HepG2 (cell line): Measurements from ENCODE around the gene LYPD6B. TPM values are rescaled to one million over a fixed set of nuclear protein-coding genes. Genes with fewer than 3 reads are reported as not detected.

Experiments used
- ATAC-seq: fragments of 200-7000 bp; cut with Tn5 transposase; 3 replicates; pipeline ENCODE4 v1.9.1; 2020; ENCODE audit warnings: mild to moderate bottlenecking, moderate library complexity
- BruUV-seq: library from RNA; stranded (reverse); fragments of 400-500 nt; replicated peaks from 2 replicates; lab custom pipeline; 2021; lab: Mats Ljungman, UMichigan
- CTCF ChIA-PET: fragments of 300-600 bp; formaldehyde crosslinking; extraction: SDS; loops from one replicate; lab custom pipeline; 2021; ENCODE audit warnings: low total read pairs, inconsistent platforms, low intra/inter-chr PET ratio; lab: Yijun Ruan, JAX
- POLR2A ChIA-PET: fragments of 350-600 bp; sonication (Branson Sonifier 250); formaldehyde crosslinking; loops from one replicate; lab custom pipeline; 2020; ENCODE audit warnings: antibody characterized with exemption, inconsistent platforms; lab: Yijun Ruan, JAX
- DNase-seq: peaks from one replicate; pipeline ENCODE4 v3.0.0-alpha.2; 2015; ENCODE audit warnings: low spot score
- FAIRE-seq: peaks from 3 replicates; lab custom pipeline; 2011; peaks lifted over from hg19 to GRCh38; lab: Jason Lieb, UNC
- H2AFZ ChIP-seq: one replicate; pipeline ENCODE4 v1.6.1; 2011; ENCODE audit warnings: low read length, inconsistent platforms
- H3K27ac ChIP-seq: fragments of 300-600 bp; 3 replicates; pipeline ENCODE4 v1.8.0; 2011; ENCODE audit warnings: mixed run types, mild to moderate bottlenecking, mixed read lengths, low read length, inconsistent platforms; ENCODE audit not compliant: insufficient read depth; ENCODE audit errors: extremely low read length
- H3K27me3 ChIP-seq, 2 experiments: fragments of 200-600 bp in 1 of 2; 2 replicates in 1 of 2; 3 replicates in 1 of 2; pipeline versions ENCODE4 v1.6.0 to v1.8.0; 2011; ENCODE audit warnings: low read length in 2 of 2, mild to moderate bottlenecking in 2 of 2, moderate library complexity in 2 of 2, inconsistent platforms in 1 of 2; ENCODE audit not compliant: insufficient read depth in 2 of 2, control insufficient read depth in 1 of 2
- H3K36me3 ChIP-seq, 2 experiments: fragments of 200-600 bp in 1 of 2; replicated peaks in 1 of 2; 2 replicates in 1 of 2; 3 replicates in 1 of 2; pipeline versions ENCODE4 v1.5.1 to v1.8.0; 2011; ENCODE audit warnings: low read length in 2 of 2, inconsistent platforms in 1 of 2; ENCODE audit not compliant: insufficient read depth in 2 of 2, control insufficient read depth in 1 of 2
- H3K4me1 ChIP-seq: 2 replicates; pipeline ENCODE4 v1.5.1; 2012; ENCODE audit warnings: low read length, inconsistent platforms; ENCODE audit not compliant: insufficient read depth
- H3K4me2 ChIP-seq: 2 replicates; pipeline ENCODE4 v1.6.0; 2011; ENCODE audit warnings: low read depth, low read length, inconsistent platforms
- H3K4me3 ChIP-seq, 3 experiments: fragments of 200-600 bp in 1 of 3; sonication (generic), shearing (Covaris generic) in 1 of 3; replicated peaks in 1 of 3; 2 replicates each; pipeline ENCODE4 v1.5.1; 2011 to 2016; ENCODE audit warnings: low read length in 3 of 3, inconsistent platforms in 2 of 3, low read depth in 2 of 3, mild to moderate bottlenecking in 2 of 3, control low read depth in 1 of 3, mixed read lengths in 1 of 3; ENCODE audit not compliant: insufficient read depth in 1 of 3
- H3K79me2 ChIP-seq: one replicate; pipeline ENCODE4 v1.6.1; 2011; ENCODE audit warnings: low read length, inconsistent platforms; ENCODE audit not compliant: insufficient read depth
- H3K9ac ChIP-seq: 2 replicates; pipeline ENCODE4 v1.6.0; 2011; ENCODE audit warnings: mild to moderate bottlenecking, low read depth, low read length, inconsistent platforms; ENCODE audit not compliant: insufficient read depth
- H3K9me3 ChIP-seq: 2 replicates; pipeline ENCODE4 v1.5.1; 2012; ENCODE audit warnings: mild to moderate bottlenecking, low read length
- H4K20me1 ChIP-seq: 2 replicates; pipeline ENCODE4 v1.6.0; 2011; ENCODE audit warnings: inconsistent platforms, mild to moderate bottlenecking, low read length, moderate library complexity; ENCODE audit not compliant: insufficient read depth
- AKAP8 ChIP-seq: sonication (generic); formaldehyde crosslinking; IDR thresholded peaks from 2 replicates; pipeline ENCODE4 v1.5.1; 2020; ENCODE audit warnings: mild to moderate bottlenecking, missing genetic modification reagents
- KAT7 ChIP-seq: IDR thresholded peaks from 2 replicates; pipeline ENCODE4 v1.6.1; 2018; ENCODE audit warnings: borderline replicate concordance, missing compliant biosample characterization
- MAFK ChIP-seq, 2 experiments: IDR thresholded peaks in 1 of 2; conservative IDR thresholded peaks in 1 of 2; 2 replicates each; pipeline ENCODE4 v1.6.1; 2011; ENCODE audit warnings: improper control_type of control experiment in 2 of 2, low read length in 2 of 2
- NFE2 ChIP-seq: sonication (generic); formaldehyde crosslinking; IDR thresholded peaks from 2 replicates; pipeline ENCODE4 v1.4.0; 2020; ENCODE audit warnings: missing genetic modification reagents
- NONO ChIP-seq, 2 experiments: fragments of 450-650 bp in 1 of 2; sonication (generic) in 1 of 2; formaldehyde crosslinking in 1 of 2; IDR thresholded peaks in 1 of 2; conservative IDR thresholded peaks in 1 of 2; 2 replicates each; pipeline versions ENCODE4 v1.6.1 to v1.8.0; 2017 to 2022; ENCODE audit warnings: mild to moderate bottlenecking in 1 of 2, missing genetic modification reagents in 1 of 2, moderate library complexity in 1 of 2
- SIN3B ChIP-seq: fragments of 150-350 bp; IDR thresholded peaks from 2 replicates; pipeline ENCODE4 v1.6.1; 2014; ENCODE audit warnings: low read length
- SIX4 ChIP-seq: sonication (generic); formaldehyde crosslinking; IDR thresholded peaks from 2 replicates; pipeline ENCODE4 v1.4.0; 2020; ENCODE audit warnings: missing genetic modification reagents
- SMAD9 ChIP-seq: sonication (generic); formaldehyde crosslinking; IDR thresholded peaks from 2 replicates; pipeline ENCODE4 v1.5.1; 2020; ENCODE audit warnings: mild to moderate bottlenecking, missing genetic modification reagents
- SYNCRIP ChIP-seq: fragments of 200-400 bp; formaldehyde crosslinking; IDR thresholded peaks from 2 replicates; pipeline ENCODE4 v1.6.1; 2018; ENCODE audit warnings: mild to moderate bottlenecking, low read depth, low read length; ENCODE audit not compliant: insufficient read depth
- ZFX ChIP-seq: sonication (generic); formaldehyde crosslinking; IDR thresholded peaks from 2 replicates; pipeline ENCODE4 v1.4.0; 2020; ENCODE audit warnings: mild to moderate bottlenecking, low read depth, missing genetic modification reagents, moderate library complexity
- ZNF24 ChIP-seq: fragments of 450-650 bp; IDR thresholded peaks from 2 replicates; pipeline ENCODE4 v1.6.1; 2017; ENCODE audit warnings: antibody characterized with exemption, mild to moderate bottlenecking
- ZNF431 ChIP-seq: sonication (generic); formaldehyde crosslinking; IDR thresholded peaks from 2 replicates; pipeline ENCODE4 v1.9.0; 2022; ENCODE audit warnings: missing genetic modification reagents, low read depth, mild to moderate bottlenecking, borderline replicate concordance
- ZNF510 ChIP-seq: sonication (generic); formaldehyde crosslinking; IDR thresholded peaks from 2 replicates; pipeline ENCODE4 v1.4.0; 2020; ENCODE audit warnings: low read depth, mild to moderate bottlenecking, missing genetic modification reagents
- ZNF572 ChIP-seq: sonication (generic); formaldehyde crosslinking; IDR thresholded peaks from 2 replicates; pipeline ENCODE4 v1.5.1; 2020; ENCODE audit warnings: mild to moderate bottlenecking, missing genetic modification reagents
- ZNF768 ChIP-seq: sonication (generic); formaldehyde crosslinking; IDR thresholded peaks from 2 replicates; pipeline ENCODE4 v1.4.0; 2020; ENCODE audit warnings: missing genetic modification reagents
- ZNF777 ChIP-seq: sonication (generic); formaldehyde crosslinking; IDR thresholded peaks from 2 replicates; pipeline ENCODE4 v1.4.0; 2020; ENCODE audit warnings: missing genetic modification reagents
- ZSCAN30 ChIP-seq: sonication (generic); formaldehyde crosslinking; IDR thresholded peaks from 2 replicates; pipeline ENCODE4 v1.5.0; 2020; ENCODE audit warnings: mild to moderate bottlenecking, missing genetic modification reagents
- WGBS: methylation state at CpG from one replicate; pipeline ENCODE4 v1.1.6; 2017; ENCODE audit warnings: low lambda C conversion rate; 5-methylcytosine and 5-hydroxymethylcytosine counted together
- in situ Hi-C: cut with HindIII; loops from 2 replicates; pipeline ENCODE4 v1.10.0; 2017; ENCODE audit warnings: low pct_unique_long_range_greater_than_20kb; ENCODE audit not compliant: extremely low pct_ligation_motif_present
- intact Hi-C: fragments of 100-400 bp; cut with micrococcal nuclease; formaldehyde crosslinking; loops from one replicate; pipeline ENCODE4 v1.10.0; 2022; ENCODE audit not compliant: unreplicated experiment
- polyA plus RNA-seq, 8 experiments: library from polyadenylated mRNA; depleted of rRNA in 3 of 8; stranded (reverse) in 7 of 8; unstranded in 1 of 8; fragments of >200 nt; fragmentation: Illumina TruSeq in 4 of 8; extraction: Trizol in 4 of 8; gene quantifications; 2 replicates each; pipeline versions ENCODE4 v1.2.1 to v1.2.3, GENCODE V29; 2011 to 2016; ENCODE audit warnings: low read depth in 4 of 8, missing spikeins in 1 of 8, mixed read lengths in 1 of 8; ENCODE audit not compliant: insufficient read depth in 1 of 8
- total RNA-seq, 5 experiments: library from RNA; depleted of rRNA; stranded (reverse); fragments of >200 nt; fragmentation: Illumina TruSeq; extraction: Trizol; gene quantifications; 2 replicates each; pipeline ENCODE4 v1.2.3, GENCODE V29; 2016; ENCODE audit warnings: low read depth in 1 of 5
- TF ChIP-seq, protein P1 (sequence below): sonication (generic); formaldehyde crosslinking; IDR thresholded peaks from one replicate; pipeline ENCODE4 v1.5.1; 2020; ENCODE audit warnings: mild to moderate bottlenecking, missing genetic modification reagents; ENCODE audit errors: not compliant biosample characterization
- TF ChIP-seq, protein P2 (sequence below): IDR thresholded peaks from 2 replicates; pipeline ENCODE4 v1.6.1; 2016; ENCODE audit warnings: mild to moderate bottlenecking, missing biosample characterization, missing genetic modification reagents

The LYPD6B gene
- total and polyA plus RNA-seq, 2 of the 13 experiments (the other 11 are each of a cell fraction or from before 2014, with no cell fraction given): not detected

DNA sequence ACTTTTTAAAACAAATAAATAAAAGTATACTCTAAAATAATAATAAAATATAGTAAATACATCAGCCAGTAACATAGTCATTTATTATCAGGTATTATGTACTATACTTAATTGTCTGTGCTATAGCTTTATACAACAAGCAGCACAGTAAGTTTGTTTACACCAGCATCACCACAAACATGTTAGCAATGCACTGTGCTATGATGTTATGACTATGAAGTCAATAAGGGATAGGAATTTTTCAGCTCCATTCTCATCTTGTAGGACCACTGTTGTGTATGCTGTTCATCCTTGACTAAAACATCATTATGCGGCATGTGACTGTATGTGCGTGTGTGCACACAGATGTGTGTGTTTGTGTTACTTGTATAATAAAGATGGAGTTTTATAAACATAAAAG, 137.5 kb downstream of the LYPD6B start:
- WGBS: 39% methylated on average over 2 of the region's 2 CpGs
- ATAC-seq (no peak), FAIRE-seq (no peak), DNase-seq (no peak)
- no TSS peak for BruUV-seq
- Histone ChIP-seq H3K4me1 (no peaks in the 10 kb centered on the region), H4K20me1 (no peaks in the 10 kb centered on the region), H3K36me3 (no peaks in the 10 kb centered on the region), H3K4me2 (no peak overlapping the region), H3K27me3 (peaks cover 0 to 8% of the 10 kb centered on the region in 2 experiments; a peak in 1 of 5 replicates), H3K9ac (no peak overlapping the region), H2AFZ (no peak overlapping the region), H3K79me2 (no peaks in the 10 kb centered on the region), H3K27ac (no peak overlapping the region), H3K9me3 (no peaks in the 10 kb centered on the region), H3K4me3 (no peak overlapping the region)
- in situ Hi-C loops: no loop called here
- CTCF ChIA-PET: no interaction called here
- POLR2A ChIA-PET: no interaction called here
- intact Hi-C loops: no loop called here
- no peak for TF ChIP-seq NONO (IDR thresholded peaks at IDR 0.05)
- no peak for TF ChIP-seq NONO (CRISPR knock-in tag; conservative IDR thresholded peaks at IDR 0.05)
- no peak for TF ChIP-seq ZFX (CRISPR knock-in tag)
- TF ChIP-seq, protein P1, sequence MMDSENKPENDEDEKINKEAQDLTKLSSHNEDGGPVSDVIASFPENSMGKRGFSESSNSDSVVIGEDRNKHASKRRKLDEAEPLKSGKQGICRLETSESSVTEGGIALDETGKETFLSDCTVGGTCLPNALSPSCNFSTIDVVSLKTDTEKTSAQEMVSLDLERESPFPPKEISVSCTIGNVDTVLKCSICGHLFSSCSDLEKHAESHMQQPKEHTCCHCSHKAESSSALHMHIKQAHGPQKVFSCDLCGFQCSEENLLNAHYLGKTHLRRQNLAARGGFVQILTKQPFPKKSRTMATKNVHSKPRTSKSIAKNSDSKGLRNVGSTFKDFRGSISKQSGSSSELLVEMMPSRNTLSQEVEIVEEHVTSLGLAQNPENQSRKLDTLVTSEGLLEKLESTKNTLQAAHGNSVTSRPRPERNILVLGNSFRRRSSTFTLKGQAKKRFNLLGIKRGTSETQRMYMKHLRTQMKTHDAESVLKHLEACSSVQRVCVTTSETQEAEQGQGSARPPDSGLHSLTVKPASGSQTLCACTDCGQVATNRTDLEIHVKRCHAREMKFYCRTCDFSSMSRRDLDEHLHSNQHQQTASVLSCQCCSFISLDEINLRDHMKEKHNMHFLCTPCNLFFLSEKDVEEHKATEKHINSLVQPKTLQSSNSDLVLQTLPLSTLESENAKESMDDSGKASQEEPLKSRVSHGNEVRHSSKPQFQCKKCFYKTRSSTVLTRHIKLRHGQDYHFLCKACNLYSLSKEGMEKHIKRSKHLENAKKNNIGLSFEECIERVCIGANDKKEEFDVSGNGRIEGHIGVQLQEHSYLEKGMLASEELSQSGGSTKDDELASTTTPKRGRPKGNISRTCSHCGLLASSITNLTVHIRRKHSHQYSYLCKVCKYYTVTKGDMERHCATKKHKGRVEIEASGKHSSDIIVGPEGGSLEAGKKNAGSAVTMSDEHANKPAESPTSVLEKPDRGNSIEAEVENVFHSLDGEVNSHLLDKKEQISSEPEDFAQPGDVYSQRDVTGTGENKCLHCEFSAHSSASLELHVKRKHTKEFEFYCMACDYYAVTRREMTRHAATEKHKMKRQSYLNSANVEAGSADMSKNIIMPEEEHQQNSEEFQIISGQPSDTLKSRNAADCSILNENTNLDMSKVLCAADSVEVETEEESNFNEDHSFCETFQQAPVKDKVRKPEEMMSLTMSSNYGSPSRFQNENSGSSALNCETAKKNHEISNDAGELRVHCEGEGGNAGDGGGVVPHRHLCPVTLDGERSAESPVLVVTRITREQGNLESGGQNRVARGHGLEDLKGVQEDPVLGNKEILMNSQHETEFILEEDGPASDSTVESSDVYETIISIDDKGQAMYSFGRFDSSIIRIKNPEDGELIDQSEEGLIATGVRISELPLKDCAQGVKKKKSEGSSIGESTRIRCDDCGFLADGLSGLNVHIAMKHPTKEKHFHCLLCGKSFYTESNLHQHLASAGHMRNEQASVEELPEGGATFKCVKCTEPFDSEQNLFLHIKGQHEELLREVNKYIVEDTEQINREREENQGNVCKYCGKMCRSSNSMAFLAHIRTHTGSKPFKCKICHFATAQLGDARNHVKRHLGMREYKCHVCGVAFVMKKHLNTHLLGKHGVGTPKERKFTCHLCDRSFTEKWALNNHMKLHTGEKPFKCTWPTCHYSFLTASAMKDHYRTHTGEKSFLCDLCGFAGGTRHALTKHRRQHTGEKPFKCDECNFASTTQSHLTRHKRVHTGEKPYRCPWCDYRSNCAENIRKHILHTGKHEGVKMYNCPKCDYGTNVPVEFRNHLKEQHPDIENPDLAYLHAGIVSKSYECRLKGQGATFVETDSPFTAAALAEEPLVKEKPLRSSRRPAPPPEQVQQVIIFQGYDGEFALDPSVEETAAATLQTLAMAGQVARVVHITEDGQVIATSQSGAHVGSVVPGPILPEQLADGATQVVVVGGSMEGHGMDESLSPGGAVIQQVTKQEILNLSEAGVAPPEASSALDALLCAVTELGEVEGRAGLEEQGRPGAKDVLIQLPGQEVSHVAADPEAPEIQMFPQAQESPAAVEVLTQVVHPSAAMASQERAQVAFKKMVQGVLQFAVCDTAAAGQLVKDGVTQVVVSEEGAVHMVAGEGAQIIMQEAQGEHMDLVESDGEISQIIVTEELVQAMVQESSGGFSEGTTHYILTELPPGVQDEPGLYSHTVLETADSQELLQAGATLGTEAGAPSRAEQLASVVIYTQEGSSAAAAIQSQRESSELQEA (CRISPR knock-in tag): no peak
- no peak for TF ChIP-seq SIN3B
- no peak for TF ChIP-seq AKAP8
- no peak for TF ChIP-seq SMAD9 (CRISPR knock-in tag)
- TF ChIP-seq ZNF572 (CRISPR knock-in tag): no peak
- TF ChIP-seq ZNF431 (CRISPR knock-in tag): no peak
- TF ChIP-seq NFE2 (CRISPR knock-in tag): no peak
- no peak for TF ChIP-seq ZNF510 (CRISPR knock-in tag)
- no peak for TF ChIP-seq ZNF777 (CRISPR knock-in tag)
- TF ChIP-seq SIX4: no peak
- no peak for TF ChIP-seq SYNCRIP
- TF ChIP-seq, protein P2, sequence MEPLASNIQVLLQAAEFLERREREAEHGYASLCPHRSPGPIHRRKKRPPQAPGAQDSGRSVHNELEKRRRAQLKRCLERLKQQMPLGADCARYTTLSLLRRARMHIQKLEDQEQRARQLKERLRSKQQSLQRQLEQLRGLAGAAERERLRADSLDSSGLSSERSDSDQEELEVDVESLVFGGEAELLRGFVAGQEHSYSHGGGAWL (CRISPR knock-in tag): no peak
- TF ChIP-seq ZSCAN30 (CRISPR knock-in tag): no peak
- no peak for TF ChIP-seq MAFK (conservative IDR thresholded peaks at IDR 0.05 in 1 of 2, IDR thresholded peaks at IDR 0.05 in 1 of 2; ENCODE audit: low read length in 2 of 2)
- no peak for TF ChIP-seq KAT7 (CRISPR knock-in tag)
- TF ChIP-seq ZNF768 (CRISPR knock-in tag): no peak
- TF ChIP-seq ZNF24: no peak
